SKM-1 treated with dmso at 0.1 percent for 144 hours (cell line): ENCODE data around the gene KCNK15.

ENCODE experiments used
- DNase-seq: peaks from one replicate; lab custom pipeline; 2025; ENCODE audit not compliant: unreplicated experiment; lab: John Stamatoyannopoulos, UW

KCNK15 gene

GRCh38 chr20:44714701-44715498 is 30.8 kb upstream of the KCNK15 start, which contains the start of gene CCN5:
CCN5 (plus strand) TSS chr20:44715369; CDS start chr20:44715391, 22 bp downstream.
- DNase-seq: peak; percentile 20

GRCh38 chr20:44715499-44716308 is 30.0 kb upstream of the KCNK15 start:
- no peak for DNase-seq

GRCh38 chr20:44716309-44717106 is 29.2 kb upstream of the KCNK15 start:
- no peak for DNase-seq

- DNase-seq: no peak
These were observed 27.7 kb upstream of the KCNK15 start for GRCh38 chr20:44717986-44718385.

- no peak for DNase-seq
These were observed 25.8 kb upstream of the KCNK15 start for GRCh38 chr20:44719841-44720240.

GRCh38 chr20:44720621-44720996 is 25.1 kb upstream of the KCNK15 start:
- DNase-seq: no peak

- no peak for DNase-seq
These were observed 24.5 kb upstream of the KCNK15 start for GRCh38 chr20:44720997-44721784.

- no peak for DNase-seq
These were observed 23.9 kb upstream of the KCNK15 start for GRCh38 chr20:44721785-44722054.

GRCh38 chr20:44722990-44723389 is 22.7 kb upstream of the KCNK15 start:
- no peak for DNase-seq

- DNase-seq: no peak
These were observed 22.3 kb upstream of the KCNK15 start for GRCh38 chr20:44723391-44723790.

- no peak for DNase-seq
These were observed 21.8 kb upstream of the KCNK15 start for GRCh38 chr20:44723798-44724362.

- DNase-seq: no peak
These were observed 21.1 kb upstream of the KCNK15 start for GRCh38 chr20:44724423-44725091.

- DNase-seq: no peak
These were observed 19.8 kb upstream of the KCNK15 start for GRCh38 chr20:44725837-44726236.

GRCh38 chr20:44727039-44727438 is 18.6 kb upstream of the KCNK15 start:
- no peak for DNase-seq

- no peak for DNase-seq
These were observed 18.0 kb upstream of the KCNK15 start for GRCh38 chr20:44727651-44728050.

- DNase-seq: no peak
These were observed 16.7 kb upstream of the KCNK15 start for GRCh38 chr20:44728801-44729443.

GRCh38 chr20:44730441-44730840 is 15.2 kb upstream of the KCNK15 start:
- DNase-seq: no peak

GRCh38 chr20:44731657-44732056 is 14.0 kb upstream of the KCNK15 start:
- DNase-seq: no peak

- DNase-seq: no peak
These were observed 13.3 kb upstream of the KCNK15 start for GRCh38 chr20:44732327-44732726.
